Loucy (cell line): ENCODE results near the gene MAD1L1.

Source experiments
- H2AFZ ChIP-seq: fragments of 200-600 bp; sonication (generic); 2 replicates; pipeline ENCODE4 v1.6.0; 2016; ENCODE audit warnings: antibody characterized with exemption, mild to moderate bottlenecking, low read length, moderate library complexity
- H3F3A ChIP-seq: fragments of 200-600 bp; 2 replicates; pipeline ENCODE4 v1.6.0; 2016; ENCODE audit warnings: antibody characterized with exemption, low read depth, mild to moderate bottlenecking
- H3K27me3 ChIP-seq: fragments of 200-600 bp; sonication (generic); 2 replicates; pipeline ENCODE4 v1.6.1; 2014; ENCODE audit warnings: low read length, mild to moderate bottlenecking; ENCODE audit not compliant: insufficient read depth, poor library complexity, severe bottlenecking
- H3K36me3 ChIP-seq: fragments of 200-600 bp; sonication (generic); 2 replicates; pipeline ENCODE4 v1.6.1; 2016; ENCODE audit warnings: low read length; ENCODE audit not compliant: insufficient read depth
- H3K4me1 ChIP-seq: fragments of 200-600 bp; sonication (generic); 2 replicates; pipeline ENCODE4 v1.5.1; 2014; ENCODE audit warnings: low read length, mild to moderate bottlenecking; ENCODE audit not compliant: insufficient read depth, poor library complexity, severe bottlenecking
- H3K4me2 ChIP-seq: fragments of 200-600 bp; sonication (generic); 2 replicates; pipeline ENCODE4 v1.6.0; 2014; ENCODE audit warnings: antibody characterized with exemption, low read length, low read depth, mild to moderate bottlenecking; ENCODE audit not compliant: poor library complexity, severe bottlenecking
- H3K4me3 ChIP-seq: fragments of 200-600 bp; sonication (generic); 2 replicates; pipeline ENCODE4 v1.5.1; 2014; ENCODE audit warnings: low read length, mild to moderate bottlenecking, mixed read lengths; ENCODE audit not compliant: poor library complexity, severe bottlenecking
- H3K79me2 ChIP-seq: fragments of 200-600 bp; sonication (generic); 2 replicates; pipeline ENCODE4 v1.6.1; 2014; ENCODE audit warnings: low read length; ENCODE audit not compliant: insufficient read depth
- H3K9ac ChIP-seq: fragments of 200-600 bp; sonication (generic); 2 replicates; pipeline ENCODE4 v1.6.0; 2014; ENCODE audit warnings: mild to moderate bottlenecking, low read depth, low read length, moderate library complexity; ENCODE audit not compliant: poor library complexity, severe bottlenecking
- H3K9me2 ChIP-seq: fragments of 200-600 bp; sonication (generic); replicated peaks from 2 replicates; pipeline ENCODE4 v1.6.1; 2016; ENCODE audit warnings: low read depth, low read length, mixed read lengths
- H3K9me3 ChIP-seq: fragments of 200-600 bp; sonication (generic); 2 replicates; pipeline ENCODE4 v1.6.1; 2014; ENCODE audit warnings: mild to moderate bottlenecking, antibody characterized with exemption, low read length, low read depth; ENCODE audit not compliant: insufficient read depth
- H4K20me1 ChIP-seq: fragments of 200-600 bp; sonication (generic); 2 replicates; pipeline ENCODE4 v1.6.0; 2014; ENCODE audit warnings: antibody characterized with exemption, low read length, mild to moderate bottlenecking; ENCODE audit not compliant: insufficient read depth, poor library complexity, severe bottlenecking
- EZH2phosphoT487 ChIP-seq: fragments of 200-600 bp; IDR thresholded peaks from 2 replicates; pipeline ENCODE4 v1.6.1; 2018; ENCODE audit warnings: antibody characterized with exemption, mild to moderate bottlenecking, moderate library complexity, borderline replicate concordance
- TF ChIP-seq, protein P1 (sequence below): fragments of 200-600 bp; sonication (generic); conservative IDR thresholded peaks from 2 replicates; pipeline ENCODE4 v1.5.1; 2014; ENCODE audit warnings: mild to moderate bottlenecking, antibody characterized with exemption, low read length

MAD1L1 gene

DNA sequence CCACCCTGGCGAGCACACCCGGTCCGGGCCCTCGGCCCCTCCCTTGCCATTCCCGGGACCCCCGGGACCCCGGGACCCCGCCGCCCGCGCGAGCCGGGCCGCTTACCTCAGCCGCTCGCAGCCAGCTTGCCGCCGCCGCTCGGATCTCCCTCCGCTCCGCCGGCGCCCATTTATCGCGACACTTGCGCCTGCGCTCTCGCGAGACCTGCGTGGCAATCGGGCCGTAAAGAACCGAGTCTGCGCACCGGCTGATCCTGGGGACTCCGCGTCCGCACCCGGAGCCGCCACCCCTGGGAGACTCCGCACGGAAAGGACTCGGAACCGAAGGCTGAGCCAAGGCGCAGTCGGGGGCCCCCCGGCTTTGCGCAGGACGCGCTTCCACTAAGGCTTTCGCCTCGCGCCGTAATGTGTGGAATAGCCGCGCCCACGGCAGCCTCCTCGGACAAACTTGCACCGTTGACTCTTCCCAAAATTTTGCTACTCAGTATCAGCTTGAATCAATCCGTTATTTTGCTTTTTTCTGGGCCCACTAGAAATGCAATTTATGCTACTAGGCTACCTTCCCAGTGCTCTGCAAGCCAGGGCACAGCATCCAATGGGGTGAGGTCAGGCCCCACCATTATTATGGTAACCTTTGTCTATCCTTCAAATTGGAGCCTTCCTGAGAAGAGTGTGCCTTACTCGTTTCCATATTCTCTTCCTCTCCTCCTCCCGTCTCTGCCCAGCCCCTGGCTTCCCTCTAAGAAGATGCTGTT, at the start of gene MAD1L1:
Gene MAD1L1, minus strand, starts transcription at position 180 of the 755 bp plus-strand sequence. CDS start 2,812 bp downstream, outside the sequence.
- TF ChIP-seq, protein P1, sequence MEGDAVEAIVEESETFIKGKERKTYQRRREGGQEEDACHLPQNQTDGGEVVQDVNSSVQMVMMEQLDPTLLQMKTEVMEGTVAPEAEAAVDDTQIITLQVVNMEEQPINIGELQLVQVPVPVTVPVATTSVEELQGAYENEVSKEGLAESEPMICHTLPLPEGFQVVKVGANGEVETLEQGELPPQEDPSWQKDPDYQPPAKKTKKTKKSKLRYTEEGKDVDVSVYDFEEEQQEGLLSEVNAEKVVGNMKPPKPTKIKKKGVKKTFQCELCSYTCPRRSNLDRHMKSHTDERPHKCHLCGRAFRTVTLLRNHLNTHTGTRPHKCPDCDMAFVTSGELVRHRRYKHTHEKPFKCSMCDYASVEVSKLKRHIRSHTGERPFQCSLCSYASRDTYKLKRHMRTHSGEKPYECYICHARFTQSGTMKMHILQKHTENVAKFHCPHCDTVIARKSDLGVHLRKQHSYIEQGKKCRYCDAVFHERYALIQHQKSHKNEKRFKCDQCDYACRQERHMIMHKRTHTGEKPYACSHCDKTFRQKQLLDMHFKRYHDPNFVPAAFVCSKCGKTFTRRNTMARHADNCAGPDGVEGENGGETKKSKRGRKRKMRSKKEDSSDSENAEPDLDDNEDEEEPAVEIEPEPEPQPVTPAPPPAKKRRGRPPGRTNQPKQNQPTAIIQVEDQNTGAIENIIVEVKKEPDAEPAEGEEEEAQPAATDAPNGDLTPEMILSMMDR, result no peak
- no peak for TF ChIP-seq EZH2phosphoT487
- peak within 1 kb of the TSS; percentile 88 for H2AFZ ChIP-seq
- peaks cover 22% of the 10 kb centered on the region; the same call in 1 of the 2 replicates for H3K36me3 ChIP-seq
- peaks cover 41% of the 10 kb centered on the region for H3K79me2 ChIP-seq
- peaks cover 25% of the 10 kb centered on the region for H3K4me1 ChIP-seq
- H3K4me3 ChIP-seq, result peak within 1 kb of the TSS; percentile 96
- peaks cover 19% of the 10 kb centered on the region for H4K20me1 ChIP-seq
- H3K27me3 ChIP-seq, result no peaks in the 10 kb centered on the region
- H3K9ac ChIP-seq, result peak within 1 kb of the TSS; percentile 94
- no peaks in the 10 kb centered on the region for H3K9me3 ChIP-seq
- peaks cover 9% of the 10 kb centered on the region; the same call in 1 of the 2 replicates for H3F3A ChIP-seq
- H3K4me2 ChIP-seq, result peak within 1 kb of the TSS; percentile 93
- H3K9me2 ChIP-seq, result no peaks in the 10 kb centered on the region

DNA sequence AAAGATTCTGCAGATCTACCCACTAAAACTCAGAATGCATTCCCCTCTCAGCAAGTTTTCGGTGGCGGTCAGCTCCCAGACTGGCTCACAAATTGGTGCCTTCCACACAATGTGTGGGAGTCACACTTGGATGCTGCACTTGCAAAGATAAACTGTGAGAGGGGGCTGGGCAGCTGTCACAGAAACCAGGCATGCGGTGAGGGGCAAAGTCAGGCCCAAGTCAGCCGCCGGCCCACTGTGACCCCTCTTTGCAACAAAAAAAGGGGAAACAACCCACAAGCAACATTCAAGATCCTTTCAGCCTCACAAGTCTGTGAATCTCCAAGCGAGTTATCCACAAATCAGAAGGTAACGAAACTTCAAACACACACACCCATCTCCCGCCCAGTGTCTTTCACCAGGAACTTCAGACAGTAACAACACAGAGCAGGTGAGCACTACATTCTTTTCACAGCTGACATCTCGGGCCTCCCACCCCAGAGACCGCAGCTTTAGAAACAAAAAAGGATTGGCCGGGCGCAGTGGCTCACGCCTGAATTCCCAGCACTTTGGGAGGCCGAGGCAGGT, 49.5 kb upstream of the MAD1L1 start:
- Histone ChIP-seq H3K27me3 (no peaks in the 10 kb centered on the region), H3K4me1 (peaks cover 9% of the 10 kb centered on the region), H4K20me1 (no peaks in the 10 kb centered on the region), H3K79me2 (no peaks in the 10 kb centered on the region), H3K9me2 (no peaks in the 10 kb centered on the region), H3K4me2 (no peak overlapping the region), H3F3A (no peaks in the 10 kb centered on the region), H3K9ac (no peak overlapping the region), H2AFZ (no peak overlapping the region), H3K4me3 (no peak overlapping the region), H3K9me3 (no peaks in the 10 kb centered on the region), H3K36me3 (no peaks in the 10 kb centered on the region; the same call in 1 of the 2 replicates)
- TF ChIP-seq EZH2phosphoT487, result no peak
- TF ChIP-seq, protein P1, result no peak

DNA sequence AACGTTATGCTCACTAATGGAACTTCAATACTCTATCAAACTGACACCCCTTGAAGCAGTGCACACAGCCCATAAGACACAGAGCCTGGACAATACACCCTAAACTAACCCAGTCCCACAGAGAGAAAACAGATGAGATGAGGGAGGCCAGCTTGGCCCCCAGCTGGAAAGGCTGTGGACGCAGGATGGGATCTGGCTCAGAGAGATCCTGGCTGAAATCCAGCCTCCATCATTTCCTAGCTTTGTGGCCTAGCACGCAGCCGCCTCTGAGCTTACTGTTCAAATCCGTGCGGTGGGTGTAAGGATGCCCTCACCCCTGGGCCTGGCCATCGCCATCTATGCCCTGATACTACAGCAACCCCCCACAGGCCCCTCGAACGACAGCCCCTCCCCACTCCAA, 48.8 kb upstream of the MAD1L1 start:
- no peaks in the 10 kb centered on the region for H3K79me2 ChIP-seq
- no peak overlapping the region for H3K4me2 ChIP-seq
- no peak overlapping the region for H3K4me3 ChIP-seq
- H4K20me1 ChIP-seq, result no peaks in the 10 kb centered on the region
- H3K27me3 ChIP-seq, result no peaks in the 10 kb centered on the region
- no peak overlapping the region for H2AFZ ChIP-seq
- H3K36me3 ChIP-seq, result peaks cover 4% of the 10 kb centered on the region; the same call in 1 of the 2 replicates
- H3K9me2 ChIP-seq, result no peaks in the 10 kb centered on the region
- H3K9me3 ChIP-seq, result no peaks in the 10 kb centered on the region
- H3F3A ChIP-seq, result no peaks in the 10 kb centered on the region
- TF ChIP-seq, protein P1, result no peak
- H3K4me1 ChIP-seq, result peaks cover 9% of the 10 kb centered on the region
- no peak overlapping the region for H3K9ac ChIP-seq
